Hematopoietic multipotent progenitor cell treated with erythropoietin and hydrocortisone succinate and interleukin-3 and kit ligand, for 15 days (in vitro differentiated cells): ENCODE measurements around the gene FAM43B.

Experiments used
- DNase-seq: peaks from one replicate; pipeline ENCODE4 v3.0.0-alpha.2; 2015; ENCODE audit warnings: low spot score

The FAM43B gene

DNA sequence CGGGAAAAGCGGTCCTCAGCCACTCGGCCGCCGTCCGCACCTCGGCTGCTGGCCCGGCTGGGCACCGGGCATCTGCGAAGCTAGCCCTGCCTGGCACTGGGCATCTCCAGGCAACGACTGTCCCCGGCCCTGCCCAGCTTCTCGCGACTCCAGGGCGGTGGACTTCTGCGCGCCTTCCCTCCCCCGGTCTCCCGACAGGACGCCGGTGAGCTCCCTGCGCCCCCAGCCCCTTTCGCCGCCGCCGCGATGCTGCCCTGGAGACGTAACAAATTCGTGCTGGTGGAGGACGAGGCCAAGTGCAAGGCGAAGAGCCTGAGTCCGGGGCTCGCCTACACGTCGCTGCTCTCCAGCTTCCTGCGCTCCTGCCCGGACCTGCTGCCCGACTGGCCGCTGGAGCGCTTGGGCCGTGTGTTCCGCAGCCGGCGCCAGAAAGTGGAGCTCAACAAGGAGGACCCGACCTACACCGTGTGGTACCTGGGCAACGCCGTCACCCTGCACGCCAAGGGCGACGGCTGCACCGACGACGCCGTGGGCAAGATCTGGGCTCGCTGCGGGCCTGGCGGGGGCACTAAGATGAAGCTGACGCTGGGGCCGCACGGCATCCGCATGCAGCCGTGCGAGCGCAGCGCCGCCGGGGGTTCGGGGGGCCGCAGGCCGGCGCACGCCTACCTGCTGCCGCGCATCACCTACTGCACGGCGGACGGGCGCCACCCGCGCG lies 514 bp downstream of the FAM43B start:
- DNase-seq = no peak

GRCh38 chr1:20555025-20555757 lies 2.8 kb downstream of the FAM43B start:
- DNase-seq = no peak

DNA sequence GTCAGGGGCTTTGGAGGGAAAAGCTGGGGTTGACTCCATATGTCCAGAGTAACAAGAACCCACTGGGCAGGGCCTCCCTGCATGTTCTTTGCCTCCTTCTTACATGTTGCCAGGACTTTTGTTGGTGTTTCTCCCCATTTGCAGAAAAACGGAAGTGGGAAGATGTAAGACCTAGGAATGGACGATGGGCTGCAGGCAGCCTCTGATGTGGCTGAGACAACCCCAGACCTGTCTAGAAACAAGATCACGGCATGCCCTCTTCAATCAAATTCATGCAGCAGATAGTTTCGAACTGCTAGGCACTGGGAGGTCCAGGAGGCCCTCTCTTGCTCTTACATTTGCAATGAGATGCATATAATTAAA lies 3.4 kb downstream of the FAM43B start:
- no peak for DNase-seq

GRCh38 chr1:20558191-20558590 lies 5.8 kb downstream of the FAM43B start:
- no peak for DNase-seq

- no peak for DNase-seq
These were observed 8.6 kb downstream of the FAM43B start for GRCh38 chr1:20560966-20561365.

GRCh38 chr1:20565234-20565633 lies 12.9 kb downstream of the FAM43B start:
- DNase-seq = no peak

DNA sequence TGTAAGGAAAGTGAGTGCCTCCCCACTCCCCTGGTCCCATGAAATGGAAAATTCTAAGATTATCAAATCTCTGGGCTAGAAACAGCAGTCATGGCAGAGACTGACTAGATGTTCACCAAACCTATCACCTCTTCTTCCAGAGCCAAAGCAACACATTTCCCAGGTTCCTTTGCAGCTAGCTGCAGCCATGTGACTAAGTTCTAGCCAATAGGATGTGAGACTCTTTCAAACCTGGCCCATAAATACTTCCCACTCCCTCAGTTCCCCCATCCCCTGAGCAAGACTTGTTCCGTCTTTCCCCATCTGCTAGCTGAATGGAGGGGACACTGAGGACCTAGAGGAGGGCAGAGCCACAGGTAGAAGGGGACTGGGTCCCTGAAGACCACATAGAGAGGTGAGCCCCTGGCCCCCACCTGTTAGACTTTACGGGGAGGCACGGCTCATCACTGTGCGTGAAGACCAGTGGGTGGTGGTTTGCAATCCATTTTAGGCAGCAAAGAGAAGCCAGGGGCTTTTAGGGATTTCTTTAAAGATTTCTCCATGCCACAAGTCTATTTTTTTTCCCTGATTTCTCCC lies 17.2 kb downstream of the FAM43B start:
- no peak for DNase-seq

GRCh38 chr1:20571427-20571826 lies 19.1 kb downstream of the FAM43B start:
- no peak for DNase-seq

GRCh38 chr1:20573987-20574386 lies 21.6 kb downstream of the FAM43B start:
- no peak for DNase-seq

- peak; percentile 71 for DNase-seq
These were observed 22.5 kb downstream of the FAM43B start for GRCh38 chr1:20574686-20575540.

DNA sequence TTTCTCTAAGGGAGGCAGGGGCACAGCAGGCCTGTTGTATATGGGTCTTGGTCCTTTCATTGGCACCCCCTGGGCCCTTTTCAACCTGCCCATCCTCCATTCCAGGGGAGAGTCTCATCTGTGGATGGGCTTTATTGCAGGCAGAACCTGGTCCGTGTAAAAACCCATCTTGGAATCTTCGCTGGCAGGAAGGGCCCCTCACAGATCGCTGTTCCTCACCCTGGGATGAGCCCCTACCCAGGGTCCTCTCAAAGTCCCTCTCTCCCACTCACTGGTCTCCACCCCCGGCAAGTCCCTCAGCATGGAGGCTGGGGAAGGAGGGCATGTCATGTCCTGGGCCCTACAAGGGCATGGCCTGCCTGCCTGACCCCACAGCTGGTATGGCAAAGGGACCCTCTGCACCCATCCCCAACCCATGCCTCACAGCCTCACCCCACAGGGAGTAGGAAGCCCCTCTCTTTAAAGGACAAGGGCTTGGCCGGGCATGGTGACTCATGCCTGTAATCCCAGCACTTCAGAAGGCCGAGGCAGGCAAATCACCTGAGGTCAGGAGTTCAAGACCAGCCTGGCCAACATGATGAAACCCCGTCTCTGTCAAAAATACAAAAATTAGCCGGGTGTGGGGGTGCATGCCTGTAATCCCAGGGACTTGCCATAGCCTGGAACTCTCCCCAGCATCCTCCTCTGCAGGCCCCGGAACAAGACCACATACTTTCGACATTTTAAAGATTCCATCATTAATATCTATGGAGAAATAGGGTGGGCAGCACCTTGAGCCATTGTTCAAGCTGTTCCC lies 23.4 kb downstream of the FAM43B start:
- DNase-seq = no peak

GRCh38 chr1:20578062-20578461 lies 25.7 kb downstream of the FAM43B start:
- no peak for DNase-seq

GRCh38 chr1:20578721-20579395 lies 26.5 kb downstream of the FAM43B start:
- no peak for DNase-seq

- DNase-seq = no peak
These were observed 32.5 kb downstream of the FAM43B start for GRCh38 chr1:20584890-20585289.

DNA sequence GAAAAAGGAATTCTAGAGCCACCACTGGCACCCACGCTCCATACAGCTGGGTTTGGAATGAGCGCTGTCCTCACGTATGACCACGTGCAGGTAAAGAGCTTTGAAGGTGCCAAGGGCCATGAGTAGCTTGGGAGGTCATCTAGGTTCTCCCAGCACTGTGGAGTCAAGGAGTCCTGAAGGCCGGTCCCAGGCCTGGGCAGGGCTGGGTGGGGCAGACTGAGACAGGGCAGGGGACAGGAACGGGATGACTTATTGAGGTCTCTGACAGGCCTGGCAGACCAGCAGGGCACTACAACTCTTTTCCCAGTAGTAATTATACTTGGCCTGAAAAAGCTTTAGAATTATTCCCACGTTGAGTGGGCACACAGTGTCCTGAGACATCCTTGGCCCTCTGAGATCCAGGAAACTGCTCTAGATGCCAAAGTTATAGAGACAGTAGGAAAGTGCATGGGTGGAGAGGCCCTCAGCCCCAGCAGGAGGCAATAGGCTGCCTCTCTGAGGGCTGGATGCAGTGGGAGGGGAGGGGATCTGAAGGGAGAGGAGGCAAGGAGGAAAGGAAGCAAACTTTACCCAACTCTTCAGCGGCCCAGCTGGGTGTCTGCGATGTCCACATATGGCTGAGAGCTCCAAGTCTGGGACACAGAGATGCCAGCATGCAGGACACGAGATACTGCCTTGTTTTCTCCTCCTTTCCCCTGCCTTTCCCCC lies 34.7 kb downstream of the FAM43B start:
- DNase-seq = no peak

DNA sequence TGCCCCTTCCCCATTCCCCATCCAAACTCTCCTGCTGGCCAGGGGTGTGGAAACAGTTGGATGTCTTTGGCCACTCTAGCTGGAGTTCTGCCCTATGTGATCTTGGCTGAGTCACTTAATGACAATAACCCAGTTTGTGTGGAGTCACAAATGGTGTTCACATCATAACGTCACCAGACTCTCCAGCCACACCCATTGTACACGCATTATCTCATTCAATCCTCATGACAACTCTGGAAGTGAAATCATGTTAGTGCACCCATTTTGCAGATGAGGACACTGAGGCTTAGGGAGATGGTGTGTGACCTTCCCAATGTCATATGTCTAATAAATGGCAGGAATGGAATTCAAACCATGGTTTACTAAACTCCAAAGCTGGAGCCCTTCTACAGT lies 35.3 kb downstream of the FAM43B start:
- no peak for DNase-seq

GRCh38 chr1:20588634-20589225 lies 36.4 kb downstream of the FAM43B start, which contains the start of gene CDA:
CDA (plus strand) TSS chr1:20589097; CDS start chr1:20589130, 33 bp downstream.
- DNase-seq = no peak

DNA sequence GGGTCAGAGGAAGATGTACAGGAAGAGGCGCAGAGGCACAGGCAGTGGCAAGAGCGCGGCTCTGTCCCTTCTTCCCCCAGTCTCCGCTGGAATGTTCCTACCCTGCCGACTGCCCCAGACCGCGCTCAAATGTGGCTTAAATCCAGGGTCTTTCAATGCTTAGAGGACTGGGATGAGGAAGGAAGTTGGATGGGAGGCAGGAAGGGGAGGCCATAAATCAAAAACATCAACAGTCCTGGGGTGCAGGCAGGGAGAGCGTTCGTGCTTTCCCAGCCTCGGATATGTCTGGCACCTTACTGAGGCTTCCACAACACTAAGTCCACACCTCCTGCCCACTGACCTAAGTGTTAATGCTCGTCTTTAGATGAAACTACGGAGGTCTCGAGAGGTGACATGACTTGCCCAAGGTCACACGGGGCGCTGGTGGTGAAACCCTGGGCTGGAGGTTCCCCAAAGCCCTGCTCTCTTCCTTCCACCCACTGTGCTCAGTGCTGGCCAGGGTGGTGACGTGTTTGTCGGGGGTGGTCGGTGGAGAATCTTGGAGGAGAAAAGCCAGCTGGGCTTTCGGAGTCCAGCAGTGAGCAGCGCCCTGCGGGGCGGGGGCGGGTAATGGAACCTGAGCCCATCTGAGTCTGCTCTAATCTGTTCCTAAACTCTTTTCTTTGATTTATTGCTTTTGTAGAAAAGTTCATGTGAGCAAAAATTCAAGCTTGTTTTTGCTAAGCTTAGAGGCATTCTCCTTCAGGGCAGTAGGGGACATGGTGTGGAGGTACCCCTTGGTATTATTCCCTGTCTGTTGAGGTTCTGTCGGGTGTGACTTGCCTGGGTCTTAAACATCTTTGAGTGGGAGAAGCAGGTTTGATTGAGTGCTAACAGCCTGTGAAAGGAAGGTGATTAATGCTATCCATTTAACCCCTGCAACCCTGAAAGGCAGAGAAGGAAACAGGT lies 37.2 kb downstream of the FAM43B start:
- no peak for DNase-seq

- no peak for DNase-seq
These were observed 38.0 kb downstream of the FAM43B start for GRCh38 chr1:20590306-20590777.
